ENCODE measurements around the gene SUPT5H. TPM values are rescaled to one million over a fixed set of nuclear protein-coding genes. Genes with fewer than 3 reads are reported as not detected.

The SUPT5H gene
- total RNA-seq, 1 donor from 2014 or later: 140 TPM

DNA sequence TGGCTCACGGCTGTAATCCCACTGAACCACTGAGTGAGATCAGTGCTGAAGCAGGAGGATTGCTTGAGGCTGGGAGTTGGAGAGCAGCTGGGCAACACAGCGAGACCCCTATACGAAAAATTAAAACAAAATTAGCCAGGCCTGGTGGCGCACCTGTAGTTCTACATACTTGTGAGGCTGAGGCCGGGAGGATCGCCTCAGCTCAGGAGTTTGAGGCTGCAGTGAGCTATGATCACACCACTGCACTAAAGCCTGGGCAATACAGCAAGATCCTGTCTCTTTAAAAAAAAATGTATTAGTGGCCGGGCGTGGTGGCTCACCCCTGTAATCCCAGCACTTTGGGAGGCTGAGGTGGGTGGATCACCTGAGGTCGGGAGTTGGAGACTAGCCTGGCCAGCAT is 63.2 kb downstream of the SUPT5H start:
- peaks cover 12% of the 10 kb centered on the region for H3K4me1 Mint-ChIP-seq
- H3K9me3 Mint-ChIP-seq: peaks cover 6% of the 10 kb centered on the region
- H3K4me3 Mint-ChIP-seq: no peak overlapping the region
- DNase-seq (ENCODE audit: low read depth, low spot score): no peak
- no peak overlapping the region for H3K27ac Mint-ChIP-seq (ENCODE audit: unreplicated experiment)
- TF ChIP-seq, protein P1, sequence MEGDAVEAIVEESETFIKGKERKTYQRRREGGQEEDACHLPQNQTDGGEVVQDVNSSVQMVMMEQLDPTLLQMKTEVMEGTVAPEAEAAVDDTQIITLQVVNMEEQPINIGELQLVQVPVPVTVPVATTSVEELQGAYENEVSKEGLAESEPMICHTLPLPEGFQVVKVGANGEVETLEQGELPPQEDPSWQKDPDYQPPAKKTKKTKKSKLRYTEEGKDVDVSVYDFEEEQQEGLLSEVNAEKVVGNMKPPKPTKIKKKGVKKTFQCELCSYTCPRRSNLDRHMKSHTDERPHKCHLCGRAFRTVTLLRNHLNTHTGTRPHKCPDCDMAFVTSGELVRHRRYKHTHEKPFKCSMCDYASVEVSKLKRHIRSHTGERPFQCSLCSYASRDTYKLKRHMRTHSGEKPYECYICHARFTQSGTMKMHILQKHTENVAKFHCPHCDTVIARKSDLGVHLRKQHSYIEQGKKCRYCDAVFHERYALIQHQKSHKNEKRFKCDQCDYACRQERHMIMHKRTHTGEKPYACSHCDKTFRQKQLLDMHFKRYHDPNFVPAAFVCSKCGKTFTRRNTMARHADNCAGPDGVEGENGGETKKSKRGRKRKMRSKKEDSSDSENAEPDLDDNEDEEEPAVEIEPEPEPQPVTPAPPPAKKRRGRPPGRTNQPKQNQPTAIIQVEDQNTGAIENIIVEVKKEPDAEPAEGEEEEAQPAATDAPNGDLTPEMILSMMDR (conservative IDR thresholded peaks at IDR 0.05): no peak
- H3K36me3 Mint-ChIP-seq (ENCODE audit: low read depth): peaks cover 4% of the 10 kb centered on the region
- H3K27me3 Mint-ChIP-seq (ENCODE audit: low read depth): peaks cover 84% of the 10 kb centered on the region

DNA sequence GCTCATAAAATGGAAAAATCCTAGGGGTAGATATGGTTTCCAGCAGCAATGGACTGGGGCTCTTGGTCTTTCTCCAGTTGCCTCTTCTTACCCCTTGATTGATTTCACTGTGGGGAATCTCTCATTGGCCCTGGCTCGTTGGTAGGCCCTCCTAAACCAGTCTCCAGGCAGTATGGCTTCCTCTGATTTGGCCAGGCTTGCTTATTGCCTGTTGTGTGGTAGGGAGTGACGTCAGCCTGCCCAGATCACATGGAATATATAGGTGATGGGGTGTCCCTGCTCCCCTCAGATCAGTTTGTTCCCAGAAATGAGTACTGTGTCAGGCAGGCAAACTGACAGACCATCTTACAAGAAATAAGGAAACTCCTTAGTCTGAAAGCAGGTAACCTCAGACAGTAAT is 63.9 kb downstream of the SUPT5H start:
- Mint-ChIP-seq H3K36me3 (ENCODE audit: low read depth) (peaks cover 4% of the 10 kb centered on the region), H3K4me3 (no peak overlapping the region), H3K27me3 (ENCODE audit: low read depth) (peaks cover 84% of the 10 kb centered on the region), H3K4me1 (peaks cover 12% of the 10 kb centered on the region), H3K27ac (ENCODE audit: unreplicated experiment) (no peak overlapping the region), H3K9me3 (peaks cover 6% of the 10 kb centered on the region)
- TF ChIP-seq, protein P1 (conservative IDR thresholded peaks at IDR 0.05): no peak
- DNase-seq (ENCODE audit: low read depth, low spot score): no peak

DNA sequence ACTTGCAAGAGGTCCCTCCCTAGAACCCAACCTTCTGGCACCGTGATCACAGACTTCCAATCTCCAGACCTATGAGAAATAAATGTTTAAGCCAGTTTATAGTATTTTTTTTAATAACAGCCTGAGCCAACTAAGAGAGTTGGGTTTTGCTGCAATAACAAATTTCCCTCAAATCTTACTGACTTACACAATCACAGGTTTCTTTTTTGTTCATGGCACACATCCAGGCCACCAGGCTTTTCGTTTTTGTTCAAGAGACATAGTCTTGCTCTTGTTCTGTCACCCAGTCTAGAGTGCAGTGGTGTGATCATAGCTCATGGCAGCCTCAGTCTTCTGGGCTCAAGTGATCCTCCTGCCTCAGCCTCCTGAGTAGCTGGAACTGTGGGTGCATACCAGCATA is 67.6 kb downstream of the SUPT5H start:
- no peaks in the 10 kb centered on the region for H3K36me3 Mint-ChIP-seq (ENCODE audit: low read depth)

DNA sequence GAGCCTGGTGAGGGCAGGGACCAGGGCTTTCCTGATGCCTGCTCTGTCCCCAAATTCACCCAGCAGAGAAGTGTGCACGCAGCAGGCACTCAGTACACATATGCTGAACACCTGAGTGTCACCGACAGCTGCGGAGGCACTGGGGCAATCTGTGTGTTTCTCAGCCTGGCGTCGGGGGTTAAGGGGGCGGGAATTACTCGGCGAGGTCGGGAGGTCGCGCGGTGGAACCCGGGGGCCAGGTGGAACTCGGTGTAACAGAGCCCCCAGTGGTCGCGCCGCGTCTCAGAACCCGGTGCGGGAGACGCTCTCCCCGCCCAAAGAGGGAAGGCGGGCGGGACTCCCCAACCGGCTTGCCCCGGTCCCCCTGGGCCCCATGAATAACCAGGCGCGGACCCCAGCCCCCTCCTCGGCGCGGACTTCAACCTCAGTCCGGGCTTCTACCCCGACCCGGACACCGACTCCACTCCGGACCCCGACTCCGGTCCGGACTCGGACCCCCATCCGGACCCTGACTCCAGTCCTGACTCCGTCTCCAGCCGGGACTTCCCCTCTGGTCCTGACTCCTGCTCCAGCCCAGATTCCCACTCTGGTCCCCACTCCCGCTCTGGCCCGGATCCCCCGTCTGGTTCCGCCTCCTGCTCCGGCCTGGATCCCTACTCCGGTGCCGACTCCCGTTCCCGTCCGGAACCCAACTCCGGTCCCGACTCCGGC is 69.6 kb downstream of the SUPT5H start, which contains the start of gene SELENOV:
TSS of gene SELENOV (plus strand) at position 300 of the 711 bp plus-strand sequence. CDS start at position 374, 74 bp downstream.
- peak; percentile 14 for DNase-seq (ENCODE audit: low read depth, low spot score)
- no peaks in the 10 kb centered on the region for H3K36me3 Mint-ChIP-seq (ENCODE audit: low read depth)
- peaks cover 78% of the 10 kb centered on the region for H3K27me3 Mint-ChIP-seq (ENCODE audit: low read depth)
- TF ChIP-seq, protein P1 (conservative IDR thresholded peaks at IDR 0.05): no peak
- H3K9me3 Mint-ChIP-seq: no peaks in the 10 kb centered on the region
- H3K27ac Mint-ChIP-seq (ENCODE audit: unreplicated experiment): no peak within 1 kb of the TSS
- peak within 1 kb of the TSS; percentile 79 for H3K4me3 Mint-ChIP-seq
- H3K4me1 Mint-ChIP-seq: peaks cover 16% of the 10 kb centered on the region

More for the DNA sequence above, 67.6 kb downstream of the SUPT5H start:
- Mint-ChIP-seq H3K27ac (ENCODE audit: unreplicated experiment) (no peak overlapping the region), H3K9me3 (no peaks in the 10 kb centered on the region), H3K4me3 (no peak overlapping the region), H3K27me3 (ENCODE audit: low read depth) (peaks cover 85% of the 10 kb centered on the region), H3K4me1 (peaks cover 12% of the 10 kb centered on the region)
- DNase-seq (ENCODE audit: low read depth, low spot score): no peak
- TF ChIP-seq, protein P1 (conservative IDR thresholded peaks at IDR 0.05): no peak

DNA sequence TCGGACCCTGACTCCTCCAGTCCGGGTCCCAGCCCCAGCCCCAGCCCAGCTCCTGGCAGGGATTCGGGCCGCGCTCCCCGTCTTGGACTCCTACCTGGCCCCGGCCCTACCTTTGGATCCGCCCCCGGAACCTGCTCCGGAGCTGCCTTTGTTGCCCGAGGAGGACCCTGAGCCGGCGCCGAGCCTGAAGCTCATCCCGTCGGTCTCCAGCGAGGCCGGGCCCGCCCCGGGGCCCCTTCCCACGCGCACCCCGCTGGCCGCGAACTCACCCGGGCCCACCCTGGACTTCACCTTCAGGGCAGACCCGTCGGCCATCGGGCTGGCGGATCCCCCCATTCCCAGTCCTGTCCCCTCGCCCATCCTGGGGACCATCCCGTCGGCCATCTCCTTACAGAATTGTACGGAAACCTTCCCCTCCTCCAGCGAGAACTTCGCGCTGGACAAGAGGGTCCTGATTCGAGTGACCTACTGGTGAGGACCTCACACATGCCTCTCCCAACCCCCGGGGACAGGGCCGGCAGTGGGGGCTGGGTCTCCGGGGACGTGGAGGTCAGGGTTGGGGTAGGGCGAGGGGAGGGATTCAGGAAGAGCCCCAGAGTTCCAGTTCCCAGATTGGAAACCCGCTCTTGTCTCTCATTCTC is 70.3 kb downstream of the SUPT5H start:
- Mint-ChIP-seq H3K9me3 (no peaks in the 10 kb centered on the region), H3K4me3 (peak overlapping the region; percentile 47), H3K4me1 (peaks cover 16% of the 10 kb centered on the region), H3K27me3 (ENCODE audit: low read depth) (peaks cover 74% of the 10 kb centered on the region), H3K27ac (ENCODE audit: unreplicated experiment) (no peak overlapping the region), H3K36me3 (ENCODE audit: low read depth) (no peaks in the 10 kb centered on the region)
- no peak for DNase-seq (ENCODE audit: low read depth, low spot score)
- TF ChIP-seq, protein P1 (conservative IDR thresholded peaks at IDR 0.05): no peak
